ENCODE data around the gene CRYGB. TPM values are rescaled to one million over a fixed set of nuclear protein-coding genes. Genes with fewer than 3 reads are reported as not detected.

Gene CRYGB
- total RNA-seq, 1 experiment from 2014 or later = not detected

GRCh38 chr2:208183526-208183925 lies 37.6 kb upstream of the CRYGB start:
- no peak for TF ChIP-seq REST (IDR thresholded peaks at IDR 0.05; ENCODE audit: insufficient read depth in 1 of 2, low read depth in 2 of 2, low read length in 1 of 2)
- no peak for TF ChIP-seq TCF7L2 (IDR thresholded peaks at IDR 0.05; ENCODE audit: low read depth, low read length)
- TF ChIP-seq CTCF (IDR thresholded peaks at IDR 0.05) = no peak
- no peak for TF ChIP-seq POLR2AphosphoS5 (IDR thresholded peaks at IDR 0.05; ENCODE audit: low read depth, low read length)
- no peak for TF ChIP-seq SIN3A (IDR thresholded peaks at IDR 0.05; ENCODE audit: borderline replicate concordance, insufficient read depth, low read depth, low read length)
- intact Hi-C loops (cut with micrococcal nuclease; ENCODE audit: unreplicated experiment) = no loop called here
- Histone ChIP-seq H3K9me3 (ENCODE audit: control insufficient read depth, insufficient read depth, low read depth, low read length) (no peaks in the 10 kb centered on the region), H3K4me1 (ENCODE audit: control insufficient read depth, insufficient read depth, low read length) (no peaks in the 10 kb centered on the region; the same call in 1 of the 2 replicates), H3K27ac (ENCODE audit: low read length) (no peak overlapping the region), H3K27me3 (ENCODE audit: control insufficient read depth, insufficient read depth, low read length) (peaks cover 19% of the 10 kb centered on the region), H3K4me3 (ENCODE audit: low read depth in 2 of 2, low read length in 2 of 2) (no peak overlapping the region), H3K36me3 (ENCODE audit: control insufficient read depth, insufficient read depth, low read length) (no peaks in the 10 kb centered on the region)
- ChIA-PET CTCF (no interaction called here), POLR2A (interaction anchor here (0.6 kb wide), 1 partner anchor 9 kb away, joined by 4 read pairs; no protein-coding TSS in a partner anchor)
- in situ Hi-C loops (cut with HindIII; ENCODE audit: low pct_unique_long_range_greater_than_20kb, low sequenced_read_pairs) = no loop called here
- DNase-seq (ENCODE audit: low read depth, low spot score) (no peak), ATAC-seq (no peak)
- BruUV-seq (replicated peaks) = no TSS peak

- no peaks in the 10 kb centered on the region; the same call in 1 of the 2 replicates for H3K4me1 ChIP-seq (ENCODE audit: control insufficient read depth, insufficient read depth, low read length)
- no peaks in the 10 kb centered on the region for H3K36me3 ChIP-seq (ENCODE audit: control insufficient read depth, insufficient read depth, low read length)
- no peak overlapping the region for H3K27ac ChIP-seq (ENCODE audit: low read length)
- ATAC-seq (no peak; the same call in 1 of the 2 replicates), DNase-seq (ENCODE audit: low read depth, low spot score) (no peak)
- ChIA-PET POLR2A (no interaction called here), CTCF (no interaction called here)
- no peak overlapping the region for H3K4me3 ChIP-seq (ENCODE audit: low read depth in 2 of 2, low read length in 2 of 2)
- TF ChIP-seq SIN3A (IDR thresholded peaks at IDR 0.05; ENCODE audit: borderline replicate concordance, insufficient read depth, low read depth, low read length) (no peak), TCF7L2 (IDR thresholded peaks at IDR 0.05; ENCODE audit: low read depth, low read length) (no peak), CTCF (IDR thresholded peaks at IDR 0.05) (no peak), POLR2AphosphoS5 (IDR thresholded peaks at IDR 0.05; ENCODE audit: low read depth, low read length) (no peak), REST (IDR thresholded peaks at IDR 0.05; ENCODE audit: insufficient read depth in 1 of 2, low read depth in 2 of 2, low read length in 1 of 2) (no peak)
- intact Hi-C loops (cut with micrococcal nuclease; ENCODE audit: unreplicated experiment) = no loop called here
- no peaks in the 10 kb centered on the region for H3K9me3 ChIP-seq (ENCODE audit: control insufficient read depth, insufficient read depth, low read depth, low read length)
- BruUV-seq (replicated peaks) = no TSS peak
- H3K27me3 ChIP-seq (ENCODE audit: control insufficient read depth, insufficient read depth, low read length) = peaks cover 19% of the 10 kb centered on the region
- in situ Hi-C loops (cut with HindIII; ENCODE audit: low pct_unique_long_range_greater_than_20kb, low sequenced_read_pairs) = no loop called here
Measured at GRCh38 chr2:208182835-208183234, 36.9 kb upstream of the CRYGB start.

Data from Panc1 (cell line).